ENCODE data around the gene POLE. TPM values are rescaled to one million over a fixed set of nuclear protein-coding genes. Genes with fewer than 3 reads are reported as not detected.

The POLE gene
- total and polyA plus RNA-seq, 2 of the 4 experiments (the other 2 are of a cell fraction), result 17.2 to 20.7 TPM

GRCh38 chr12:132689227-132689626 lies 2.1 kb upstream of the POLE start:
- ChIA-PET CTCF (no interaction called here), POLR2A (ENCODE audit: unreplicated experiment) (no interaction called here)
- 41% methylated on average over 9 of the region's 18 CpGs; no CpG with 5 or more reads in 1 of the 2 experiments for WGBS, 2 experiments (ENCODE audit: extremely low coverage in 2 of 2, insufficient read length in 1 of 2)
- Histone ChIP-seq H3K27ac (ENCODE audit: insufficient read depth, low read length) (no peak overlapping the region), H2AK5ac (ENCODE audit: low read depth, low read length) (no peak overlapping the region), H3K27me3 (ENCODE audit: control insufficient read depth, insufficient read depth, low read length) (no peaks in the 10 kb centered on the region), H2BK20ac (ENCODE audit: low read depth, low read length) (no peak overlapping the region), H4K20me1 (ENCODE audit: insufficient read depth, low read length) (peaks cover 3% of the 10 kb centered on the region; the same call in 1 of the 2 replicates), H4K5ac (ENCODE audit: low read depth, low read length) (no peak overlapping the region), H3K14ac (replicated peaks; ENCODE audit: low read depth, low read length) (no peak overlapping the region; the same call in 1 of the 2 replicates), H2AK9ac (replicated peaks; ENCODE audit: low read depth, low read length, poor library complexity) (peak overlapping the region; percentile 28), H3K9ac (ENCODE audit: low read depth, low read length) (no peak overlapping the region), H3K9me3 (ENCODE audit: control insufficient read depth, insufficient read depth, low read length) (no peaks in the 10 kb centered on the region), H3K4me2 (ENCODE audit: low read depth, low read length) (peak overlapping the region; percentile 68), H4K8ac (ENCODE audit: low read depth in 2 of 2, low read length in 2 of 2) (no peak overlapping the region), H3K79me1 (ENCODE audit: low read depth in 1 of 2, low read length in 2 of 2) (peaks cover 15 to 17% of the 10 kb centered on the region in 2 experiments), H2BK120ac (ENCODE audit: low read depth, low read length) (no peak overlapping the region), H3K4me1 (ENCODE audit: control insufficient read depth, insufficient read depth, low read length) (peaks cover 3% of the 10 kb centered on the region; the same call in 1 of the 2 replicates), H3K36me3 (ENCODE audit: control insufficient read depth, insufficient read depth, low read length) (peaks cover 5% of the 10 kb centered on the region), H3K23ac (ENCODE audit: low read depth, low read length) (peak overlapping the region; percentile 82; the same call in 1 of the 2 replicates), H3K9me1 (ENCODE audit: insufficient read depth, low read length) (no peaks in the 10 kb centered on the region; the same call in 1 of the 2 replicates), H2BK5ac (ENCODE audit: low read depth, low read length, poor library complexity, severe bottlenecking) (no peak overlapping the region), H3K4me3 (ENCODE audit: insufficient read depth, low read depth, low read length) (no peak overlapping the region; the same call in 1 of the 2 replicates), H2BK15ac (ENCODE audit: low read depth, low read length) (no peak overlapping the region), H3K56ac (ENCODE audit: extremely low read depth, insufficient read depth, low read length) (no peak overlapping the region), H3K18ac (ENCODE audit: low read depth, low read length) (no peak overlapping the region), H3K4ac (ENCODE audit: low read depth, low read length) (no peak overlapping the region), H4K91ac (ENCODE audit: insufficient read depth, low read depth, low read length) (no peak overlapping the region), H2AFZ (replicated peaks; ENCODE audit: low read length, poor library complexity) (peak overlapping the region; percentile 63)
- dilution Hi-C loops (cut with HindIII; ENCODE audit: low sequenced_read_pairs, unreplicated experiment), result no loop called here
- no TSS peak for BruUV-seq (replicated peaks)
- no peak for TF ChIP-seq CHD1 (IDR thresholded peaks at IDR 0.05; ENCODE audit: low read depth, low read length)
- no peak for TF ChIP-seq MXI1 (IDR thresholded peaks at IDR 0.05; ENCODE audit: borderline replicate concordance, low read depth, low read length)
- no peak for TF ChIP-seq RFX5 (IDR thresholded peaks at IDR 0.05; ENCODE audit: low read depth, low read length)
- no peak for TF ChIP-seq MAZ (IDR thresholded peaks at IDR 0.05; ENCODE audit: borderline replicate concordance, low read depth, low read length)
- no peak for TF ChIP-seq CTCF (conservative IDR thresholded peaks at IDR 0.05; ENCODE audit: low read depth, low read length)
- TF ChIP-seq MAFK (IDR thresholded peaks at IDR 0.05; ENCODE audit: low read depth, low read length), result no peak
- TF ChIP-seq RCOR1 (IDR thresholded peaks at IDR 0.05; ENCODE audit: insufficient replicate concordance, low read length), result no peak
- TF ChIP-seq NFE2L2 (IDR thresholded peaks at IDR 0.05; ENCODE audit: low read depth, low read length), result no peak
- no peak for TF ChIP-seq USF2 (IDR thresholded peaks at IDR 0.05; ENCODE audit: low read depth, low read length)
- DNase-seq (no peak), ATAC-seq (ENCODE audit: low read depth) (no peak)
- in situ Hi-C loops (cut with MboI; ENCODE audit: low sequenced_read_pairs), result no loop called here
- intact Hi-C loops (cut with micrococcal nuclease), result no loop called here

Measured in IMR-90 (cell line).